IPS-15b (cell line): ENCODE results near the gene SCLT1.
A peak's percentile ranks its signal among the peaks of the same experiment; 100 is the strongest.

ENCODE experiments used
- H3K27me3 ChIP-seq: one replicate; pipeline ENCODE4 v1.6.1; 2013; ENCODE audit warnings: low read length; ENCODE audit not compliant: control insufficient read depth, insufficient read depth
- H3K36me3 ChIP-seq: one replicate; pipeline ENCODE4 v1.6.1; 2013; ENCODE audit warnings: low read length; ENCODE audit not compliant: control insufficient read depth, insufficient read depth
- H3K4me1 ChIP-seq: one replicate; pipeline ENCODE4 v1.6.1; 2013; ENCODE audit warnings: mild to moderate bottlenecking, low read length; ENCODE audit not compliant: control insufficient read depth, insufficient read depth
- H3K4me3 ChIP-seq: one replicate; pipeline ENCODE4 v1.5.1; 2013; ENCODE audit warnings: low read depth, low read length
- H3K9ac ChIP-seq: one replicate; pipeline ENCODE4 v1.6.1; 2013; ENCODE audit warnings: low read depth, mild to moderate bottlenecking, low read length
- H3K9me3 ChIP-seq: one replicate; pipeline ENCODE4 v1.6.1; 2013; ENCODE audit warnings: mild to moderate bottlenecking, low read length; ENCODE audit not compliant: control insufficient read depth, insufficient read depth

SCLT1 gene

DNA sequence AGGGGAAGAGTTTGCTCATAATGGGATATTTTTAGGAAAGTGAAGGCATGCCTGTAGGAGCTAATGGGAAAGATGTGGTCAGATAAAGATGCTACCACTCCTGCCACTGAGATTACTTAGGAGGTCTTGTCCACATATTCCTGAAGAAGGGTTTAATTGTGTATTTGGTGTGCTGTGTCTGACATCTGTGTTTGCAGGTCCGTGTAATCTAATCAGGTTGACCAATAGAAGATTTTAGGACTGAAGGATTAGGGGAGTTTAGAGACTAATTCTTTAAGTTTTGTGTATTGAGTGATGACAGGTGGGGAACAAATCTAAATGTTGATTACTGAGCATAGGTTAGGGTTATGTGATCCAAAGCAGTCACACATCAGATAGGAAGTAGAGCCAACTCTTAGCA lies 226.6 kb downstream of the SCLT1 start:
- no peak overlapping the region for H3K4me3 ChIP-seq
- H3K9ac ChIP-seq = no peak overlapping the region
- peaks cover 70% of the 10 kb centered on the region for H3K36me3 ChIP-seq
- H3K9me3 ChIP-seq = no peaks in the 10 kb centered on the region
- no peaks in the 10 kb centered on the region for H3K27me3 ChIP-seq
- no peaks in the 10 kb centered on the region for H3K4me1 ChIP-seq

DNA sequence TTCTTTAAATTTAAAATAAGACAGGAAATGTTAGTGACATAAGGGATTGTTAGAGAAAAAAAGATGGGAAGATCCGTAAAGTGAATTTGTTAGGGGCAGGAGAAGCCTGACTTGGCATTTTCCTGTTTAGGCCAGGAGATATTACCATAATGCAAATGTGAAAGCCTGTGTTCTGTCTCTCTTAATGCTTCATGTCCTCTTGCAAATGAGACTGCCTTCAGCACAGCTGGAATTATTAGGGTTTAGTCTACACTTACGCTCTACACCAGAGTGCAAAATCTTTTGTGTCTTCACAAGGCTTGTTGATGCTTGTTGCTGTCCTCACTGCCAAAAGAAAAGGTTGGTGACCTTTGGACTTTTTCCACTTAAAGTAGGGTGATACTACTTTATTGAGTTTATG lies 227.1 kb downstream of the SCLT1 start:
- no peak overlapping the region for H3K4me3 ChIP-seq
- H3K27me3 ChIP-seq = no peaks in the 10 kb centered on the region
- H3K36me3 ChIP-seq = peaks cover 70% of the 10 kb centered on the region
- H3K9me3 ChIP-seq = no peaks in the 10 kb centered on the region
- H3K9ac ChIP-seq = no peak overlapping the region
- no peaks in the 10 kb centered on the region for H3K4me1 ChIP-seq

DNA sequence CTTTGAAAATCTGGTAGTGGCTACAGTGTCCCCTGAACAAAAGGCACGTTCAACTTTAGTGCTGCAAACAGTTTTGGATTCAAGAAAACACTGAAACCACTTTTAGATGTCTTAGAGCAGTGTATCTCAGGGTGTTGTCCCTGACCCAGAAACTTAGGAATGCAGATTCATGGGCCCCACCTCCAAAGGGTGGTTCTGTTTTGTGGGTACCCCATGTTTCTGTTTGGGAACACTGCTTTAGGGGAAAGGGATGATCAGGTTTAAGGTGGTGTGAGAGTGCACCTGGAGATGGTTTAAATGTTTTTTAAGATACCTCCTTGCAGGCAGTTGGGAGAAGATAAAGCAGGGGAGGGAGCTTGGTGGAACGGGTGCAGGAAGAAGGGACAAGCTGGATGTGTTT lies 228.2 kb downstream of the SCLT1 start:
- Histone ChIP-seq H3K9ac (no peak overlapping the region), H3K9me3 (no peaks in the 10 kb centered on the region), H3K27me3 (no peaks in the 10 kb centered on the region), H3K4me3 (no peak overlapping the region), H3K4me1 (no peaks in the 10 kb centered on the region), H3K36me3 (peaks cover 68% of the 10 kb centered on the region)

DNA sequence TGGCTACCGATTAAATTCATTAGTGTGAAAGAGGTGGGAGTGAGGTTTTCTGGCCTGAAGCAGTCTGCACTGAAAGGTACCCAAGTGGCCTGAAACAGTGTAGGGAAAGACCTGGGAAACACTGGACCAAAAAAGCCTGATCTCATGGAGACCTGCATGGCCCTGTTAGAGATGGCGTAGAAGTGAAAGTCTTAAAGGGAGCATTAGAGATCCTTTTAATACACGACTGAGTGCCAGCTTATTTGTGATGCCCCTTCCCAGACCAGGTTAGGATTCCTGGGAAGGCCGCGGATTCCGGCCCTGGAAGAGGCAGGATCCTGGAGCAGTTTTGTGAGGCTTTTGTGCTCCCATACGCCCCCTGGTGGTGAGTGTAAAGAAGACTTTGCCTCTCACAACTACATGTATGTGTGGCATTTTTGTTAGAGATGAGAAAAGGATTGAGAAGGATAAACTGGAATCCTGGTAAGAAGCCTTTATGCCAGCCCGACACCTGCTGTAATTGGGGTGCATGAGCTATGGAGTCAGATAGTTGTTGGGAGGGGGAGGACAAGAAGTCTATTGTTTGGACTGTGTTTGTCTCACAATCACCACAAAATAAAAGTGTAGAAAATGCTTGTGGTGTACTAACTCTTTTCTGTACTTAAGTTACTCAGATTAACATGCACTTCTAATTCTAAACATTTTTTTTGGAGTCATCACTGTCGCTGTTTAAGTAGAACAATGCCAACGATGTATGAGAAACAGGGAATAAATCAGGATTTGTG lies 229.8 kb downstream of the SCLT1 start:
- Histone ChIP-seq H3K9ac (no peak overlapping the region), H3K4me1 (no peaks in the 10 kb centered on the region), H3K27me3 (no peaks in the 10 kb centered on the region), H3K9me3 (no peaks in the 10 kb centered on the region), H3K4me3 (no peak overlapping the region), H3K36me3 (peaks cover 75% of the 10 kb centered on the region)

DNA sequence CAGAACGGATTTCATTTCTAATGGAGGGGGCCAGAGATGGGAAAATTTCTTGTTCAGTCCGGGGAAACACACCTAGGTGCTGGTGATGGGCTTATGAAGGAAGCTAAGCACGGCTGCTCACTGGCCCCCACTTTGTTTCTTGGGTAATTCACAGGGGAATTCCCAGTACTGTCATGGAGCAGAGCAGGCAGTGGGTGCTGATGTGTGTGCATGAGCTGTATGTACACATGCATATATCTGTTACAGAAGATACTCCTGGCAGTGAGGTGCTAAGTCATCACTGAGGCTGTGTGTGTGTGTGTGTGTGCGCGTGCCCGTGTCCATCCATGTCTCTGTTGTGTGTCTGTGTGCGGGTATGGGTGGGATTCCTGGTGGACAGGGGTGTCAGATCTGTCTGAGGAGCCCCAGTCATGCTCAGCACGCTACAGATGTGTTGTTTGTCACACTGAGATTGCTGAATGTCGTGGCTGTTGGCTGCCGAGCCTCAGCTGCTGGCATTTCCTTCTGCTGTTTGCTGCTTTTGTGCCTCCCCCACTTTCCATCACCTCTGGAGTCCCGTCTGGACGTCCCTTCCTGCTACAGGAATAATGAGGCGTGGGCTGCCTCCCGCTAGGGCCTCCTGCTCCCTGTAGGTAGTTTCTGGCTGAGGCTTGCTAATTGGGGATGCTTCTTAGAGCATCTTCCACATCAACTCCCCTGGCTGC lies 230.6 kb downstream of the SCLT1 start:
- H3K9me3 ChIP-seq = no peaks in the 10 kb centered on the region
- no peak overlapping the region for H3K4me3 ChIP-seq
- H3K36me3 ChIP-seq = peaks cover 75% of the 10 kb centered on the region
- H3K4me1 ChIP-seq = no peaks in the 10 kb centered on the region
- H3K27me3 ChIP-seq = no peaks in the 10 kb centered on the region
- H3K9ac ChIP-seq = peak overlapping the region; percentile 5

DNA sequence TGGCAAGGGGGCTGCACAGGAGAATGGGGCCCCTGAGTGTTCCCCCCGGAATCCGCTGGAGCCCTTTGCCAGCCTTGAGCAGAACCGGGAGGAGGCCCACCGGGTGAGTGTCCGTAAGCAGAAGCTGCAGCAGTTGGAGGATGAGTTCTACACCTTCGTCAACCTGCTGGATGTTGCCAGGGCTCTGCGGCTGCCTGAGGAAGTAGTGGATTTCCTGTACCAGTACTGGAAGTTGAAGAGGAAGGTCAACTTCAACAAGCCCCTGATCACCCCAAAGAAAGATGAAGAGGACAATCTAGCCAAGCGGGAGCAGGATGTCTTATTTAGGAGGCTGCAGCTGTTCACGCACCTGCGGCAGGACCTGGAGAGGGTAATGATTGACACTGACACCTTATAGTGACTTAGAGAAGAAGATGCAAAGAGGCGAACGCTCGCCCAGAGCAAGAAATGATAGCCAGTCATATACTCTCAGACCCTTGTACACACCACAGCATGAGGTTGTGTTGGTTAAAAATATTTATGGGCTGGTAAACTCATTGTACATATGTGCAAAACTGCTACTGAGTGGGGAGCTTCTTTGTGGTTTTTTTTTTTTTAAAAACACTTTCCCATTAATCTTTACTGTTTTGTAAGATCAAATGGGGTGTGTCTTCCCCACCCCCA lies 231.4 kb downstream of the SCLT1 start:
- Histone ChIP-seq H3K36me3 (peaks cover 75% of the 10 kb centered on the region), H3K9me3 (no peaks in the 10 kb centered on the region), H3K4me1 (no peaks in the 10 kb centered on the region), H3K4me3 (no peak overlapping the region), H3K9ac (no peak overlapping the region), H3K27me3 (no peaks in the 10 kb centered on the region)

DNA sequence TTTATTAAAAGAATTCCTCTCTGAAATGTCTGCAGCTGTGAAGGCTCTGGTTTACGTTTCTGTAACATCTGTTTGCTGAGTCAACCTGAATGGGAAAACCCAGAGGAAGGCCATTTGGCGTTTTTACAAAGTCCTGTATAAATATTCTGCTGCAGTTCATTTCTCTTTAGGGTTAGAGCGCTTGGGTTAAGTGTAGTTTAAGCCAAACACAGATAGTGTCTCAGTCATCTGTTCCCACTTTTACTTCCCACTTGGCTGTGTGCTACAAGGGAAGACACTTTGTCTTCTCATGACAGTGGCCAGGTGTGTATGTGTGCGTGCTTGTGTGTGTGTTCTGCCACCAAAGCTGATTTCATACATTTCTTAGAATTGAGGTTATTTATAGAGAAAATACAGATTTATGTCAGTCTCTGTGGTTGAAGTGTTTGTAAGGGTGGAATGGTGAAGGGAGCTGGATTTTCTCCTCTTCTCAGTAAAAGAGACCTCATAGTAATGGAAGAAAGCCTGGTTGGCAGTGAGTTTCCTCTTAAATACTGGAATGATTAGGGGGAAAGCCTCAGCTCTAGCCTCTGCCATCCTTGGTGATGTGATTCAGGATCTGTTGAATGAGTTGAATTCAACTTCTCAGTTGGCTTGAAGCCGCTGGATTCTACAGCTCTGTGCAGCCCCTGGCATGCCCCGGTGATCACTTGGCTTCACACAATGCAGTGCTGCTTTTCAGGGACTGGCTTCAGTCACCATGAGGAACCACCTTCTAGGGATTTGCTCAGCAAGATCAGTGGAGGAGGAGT lies 233.3 kb downstream of the SCLT1 start:
- Histone ChIP-seq H3K9ac (no peak overlapping the region), H3K9me3 (no peaks in the 10 kb centered on the region), H3K4me3 (no peak overlapping the region), H3K4me1 (no peaks in the 10 kb centered on the region), H3K36me3 (peaks cover 82% of the 10 kb centered on the region), H3K27me3 (no peaks in the 10 kb centered on the region)

DNA sequence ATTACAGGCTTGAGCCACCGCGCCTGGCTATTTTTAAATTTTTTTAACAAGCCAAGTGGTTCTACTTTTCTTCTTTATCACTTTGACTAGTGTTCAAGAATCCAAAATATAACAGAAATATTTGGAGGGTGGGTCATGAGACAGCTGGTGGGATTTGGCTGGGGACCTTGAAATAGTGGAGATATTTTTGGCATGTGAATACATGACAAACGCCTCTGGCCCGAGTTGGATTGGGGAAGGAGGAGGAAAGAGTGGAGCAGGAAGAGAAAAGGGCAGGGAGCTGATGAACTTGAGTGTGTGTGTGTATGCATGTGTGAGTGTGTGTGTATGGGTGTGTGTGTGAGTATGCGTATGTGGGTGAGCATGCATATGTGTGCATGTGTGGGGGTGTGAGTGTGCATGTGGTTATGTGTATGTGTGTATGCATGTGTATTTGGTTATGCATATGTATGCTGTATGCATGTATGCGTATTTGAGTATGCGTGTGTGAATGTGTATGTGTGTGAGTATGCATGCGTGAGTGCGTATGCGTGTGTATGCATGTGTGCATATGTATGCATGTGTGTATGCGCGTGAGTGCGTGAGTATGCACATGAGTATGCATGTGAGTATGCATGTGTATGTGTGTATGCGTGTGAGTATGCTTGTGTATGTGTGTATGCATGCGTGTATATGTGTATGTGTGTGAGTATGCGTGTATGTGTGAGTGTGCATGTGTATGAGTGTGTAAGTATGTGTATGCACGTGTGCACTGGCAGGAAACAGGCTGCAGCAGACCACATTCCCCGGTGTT lies 234.3 kb downstream of the SCLT1 start:
- Histone ChIP-seq H3K9ac (no peak overlapping the region), H3K4me3 (no peak overlapping the region), H3K36me3 (peaks cover 80% of the 10 kb centered on the region), H3K4me1 (no peaks in the 10 kb centered on the region), H3K27me3 (no peaks in the 10 kb centered on the region), H3K9me3 (no peaks in the 10 kb centered on the region)

DNA sequence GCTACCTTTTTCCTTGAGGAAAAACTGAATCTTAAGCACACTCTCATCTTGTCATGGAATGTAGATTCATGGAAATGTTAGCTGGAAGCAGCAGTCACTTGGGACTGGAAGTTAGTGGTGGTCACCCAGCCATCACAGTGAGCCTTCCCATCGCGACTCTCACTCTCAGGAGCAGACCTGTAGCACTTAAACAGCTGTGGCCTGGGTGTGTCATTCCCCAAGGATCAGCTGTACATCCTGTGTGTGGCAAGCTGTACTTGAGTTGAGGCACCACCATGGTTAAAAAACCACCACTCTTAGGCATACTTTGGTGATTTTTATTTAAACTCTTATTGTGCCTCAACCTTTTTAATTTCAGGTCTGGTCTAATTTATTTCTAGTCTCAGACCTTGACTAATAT lies 237.1 kb downstream of the SCLT1 start:
- Histone ChIP-seq H3K9ac (no peak overlapping the region), H3K27me3 (no peaks in the 10 kb centered on the region), H3K4me3 (no peak overlapping the region), H3K4me1 (no peaks in the 10 kb centered on the region), H3K36me3 (peaks cover 75% of the 10 kb centered on the region), H3K9me3 (no peaks in the 10 kb centered on the region)

DNA sequence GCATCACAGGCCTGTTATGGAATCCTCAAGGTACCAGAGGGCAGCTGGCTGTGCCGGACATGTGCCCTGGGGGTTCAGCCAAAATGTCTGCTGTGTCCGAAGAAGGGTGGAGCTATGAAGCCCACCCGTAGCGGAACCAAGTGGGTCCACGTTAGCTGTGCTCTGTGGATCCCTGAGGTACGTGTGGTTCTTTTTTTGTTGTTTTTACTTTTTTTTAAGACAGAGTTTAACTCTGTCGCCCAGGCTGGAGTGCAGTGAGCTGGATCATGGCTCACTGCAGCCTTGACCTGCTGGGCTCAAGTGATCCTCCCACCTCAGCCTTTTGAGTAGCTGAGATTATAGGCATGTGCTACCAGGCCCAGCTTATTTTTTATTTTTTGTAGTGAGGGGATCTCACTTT lies 237.7 kb downstream of the SCLT1 start:
- Histone ChIP-seq H3K9ac (no peak overlapping the region), H3K4me1 (no peaks in the 10 kb centered on the region), H3K27me3 (no peaks in the 10 kb centered on the region), H3K36me3 (peaks cover 72% of the 10 kb centered on the region), H3K4me3 (no peak overlapping the region), H3K9me3 (no peaks in the 10 kb centered on the region)

DNA sequence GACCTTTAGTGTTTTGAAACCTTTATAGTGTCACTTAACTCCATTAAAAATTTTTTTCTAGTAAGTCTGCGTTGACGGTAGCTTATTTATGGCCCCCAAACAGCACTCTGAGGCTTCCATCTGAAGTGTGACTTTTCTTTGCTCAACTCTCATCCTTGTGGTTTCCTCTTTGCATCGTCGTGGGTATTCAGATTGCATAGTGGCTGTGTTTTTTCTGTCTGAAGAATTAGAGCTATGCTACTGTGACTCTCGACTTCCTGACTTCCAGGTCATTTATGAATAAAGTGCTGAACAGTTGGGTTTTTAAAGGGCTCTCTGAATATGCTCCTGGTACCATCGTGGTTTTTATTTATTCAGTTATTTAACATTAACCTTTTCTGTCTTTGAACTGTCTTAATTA lies 238.9 kb downstream of the SCLT1 start:
- H3K4me1 ChIP-seq = no peaks in the 10 kb centered on the region
- peaks cover 69% of the 10 kb centered on the region for H3K36me3 ChIP-seq
- no peak overlapping the region for H3K9ac ChIP-seq
- no peaks in the 10 kb centered on the region for H3K9me3 ChIP-seq
- H3K4me3 ChIP-seq = no peak overlapping the region
- H3K27me3 ChIP-seq = no peaks in the 10 kb centered on the region
